Neural progenitor cell (in vitro differentiated cells): ENCODE data around the gene C2.
"Not testable (repeated sequence)": the region's sequence is repeated elsewhere in the genome, so short reads cannot be mapped to it uniquely, and the experiment has no call there.

Source experiments
- CTCF ChIP-seq: fragments of 200-600 bp; sonication (generic); IDR thresholded peaks from 2 replicates; pipeline ENCODE4 v1.5.1; 2017; ENCODE audit warnings: antibody characterized with exemption, mild to moderate bottlenecking
- EZH2 ChIP-seq: fragments of 200-600 bp; sonication (generic); IDR thresholded peaks from 2 replicates; pipeline ENCODE4 v1.6.1; 2017; ENCODE audit warnings: antibody characterized with exemption, mild to moderate bottlenecking, moderate library complexity
- EZH2phosphoT487 ChIP-seq: fragments of 200-600 bp; sonication (generic); IDR thresholded peaks from 2 replicates; pipeline ENCODE4 v1.6.1; 2017; ENCODE audit warnings: antibody characterized with exemption

- not testable (repeated sequence) for TF ChIP-seq CTCF, EZH2, EZH2phosphoT487
Measured at GRCh38 chr6:31932137-31932536, 4.6 kb downstream of the C2 start.
